Loucy (cell line): ENCODE measurements around the gene SPEM1.

Experiments used
- EZH2phosphoT487 ChIP-seq: fragments of 200-600 bp; IDR thresholded peaks from 2 replicates; pipeline ENCODE4 v1.6.1; 2018; ENCODE audit warnings: antibody characterized with exemption, mild to moderate bottlenecking, moderate library complexity, borderline replicate concordance
- TF ChIP-seq, protein P1 (sequence below): fragments of 200-600 bp; sonication (generic); conservative IDR thresholded peaks from 2 replicates; pipeline ENCODE4 v1.5.1; 2014; ENCODE audit warnings: mild to moderate bottlenecking, antibody characterized with exemption, low read length

DNA sequence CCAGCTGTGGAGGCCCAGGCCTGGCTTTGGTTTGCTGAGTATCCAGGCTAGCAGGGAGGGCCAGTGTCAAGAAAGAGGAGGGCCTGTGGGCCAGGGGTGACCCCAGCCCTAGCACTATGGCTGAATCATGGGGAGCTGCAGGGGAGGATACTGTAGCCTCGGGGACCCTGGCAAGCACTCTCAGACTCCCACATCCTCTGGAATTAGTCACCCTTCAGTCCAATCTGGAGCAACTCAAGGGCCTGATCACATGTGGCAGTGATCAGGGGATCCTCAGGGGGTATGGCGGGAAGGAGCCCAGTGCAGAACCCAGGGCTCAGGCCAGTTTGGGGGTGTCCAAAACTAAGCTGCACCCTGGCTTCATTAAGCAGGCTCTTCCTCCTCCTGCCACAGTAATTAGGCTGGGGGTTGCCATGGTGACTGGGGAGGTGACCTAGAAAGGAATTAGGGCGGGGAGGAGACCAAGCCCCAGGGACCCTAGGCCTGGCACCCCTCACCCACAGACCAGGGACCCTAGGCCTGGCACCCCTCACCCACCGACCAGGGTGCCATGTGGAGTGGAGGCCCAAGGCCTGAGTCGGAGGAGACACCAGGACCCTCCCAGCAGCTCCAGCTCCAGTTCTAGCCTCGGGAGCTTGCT is 6.7 kb upstream of the SPEM1 start:
- TF ChIP-seq, protein P1, sequence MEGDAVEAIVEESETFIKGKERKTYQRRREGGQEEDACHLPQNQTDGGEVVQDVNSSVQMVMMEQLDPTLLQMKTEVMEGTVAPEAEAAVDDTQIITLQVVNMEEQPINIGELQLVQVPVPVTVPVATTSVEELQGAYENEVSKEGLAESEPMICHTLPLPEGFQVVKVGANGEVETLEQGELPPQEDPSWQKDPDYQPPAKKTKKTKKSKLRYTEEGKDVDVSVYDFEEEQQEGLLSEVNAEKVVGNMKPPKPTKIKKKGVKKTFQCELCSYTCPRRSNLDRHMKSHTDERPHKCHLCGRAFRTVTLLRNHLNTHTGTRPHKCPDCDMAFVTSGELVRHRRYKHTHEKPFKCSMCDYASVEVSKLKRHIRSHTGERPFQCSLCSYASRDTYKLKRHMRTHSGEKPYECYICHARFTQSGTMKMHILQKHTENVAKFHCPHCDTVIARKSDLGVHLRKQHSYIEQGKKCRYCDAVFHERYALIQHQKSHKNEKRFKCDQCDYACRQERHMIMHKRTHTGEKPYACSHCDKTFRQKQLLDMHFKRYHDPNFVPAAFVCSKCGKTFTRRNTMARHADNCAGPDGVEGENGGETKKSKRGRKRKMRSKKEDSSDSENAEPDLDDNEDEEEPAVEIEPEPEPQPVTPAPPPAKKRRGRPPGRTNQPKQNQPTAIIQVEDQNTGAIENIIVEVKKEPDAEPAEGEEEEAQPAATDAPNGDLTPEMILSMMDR: no peak
- no peak for TF ChIP-seq EZH2phosphoT487
